ENCODE data around the gene OTOL1.

The OTOL1 gene

GRCh38 chr3:161531930-161532329 is 35.3 kb downstream of the OTOL1 start:
- TF ChIP-seq, protein P1, sequence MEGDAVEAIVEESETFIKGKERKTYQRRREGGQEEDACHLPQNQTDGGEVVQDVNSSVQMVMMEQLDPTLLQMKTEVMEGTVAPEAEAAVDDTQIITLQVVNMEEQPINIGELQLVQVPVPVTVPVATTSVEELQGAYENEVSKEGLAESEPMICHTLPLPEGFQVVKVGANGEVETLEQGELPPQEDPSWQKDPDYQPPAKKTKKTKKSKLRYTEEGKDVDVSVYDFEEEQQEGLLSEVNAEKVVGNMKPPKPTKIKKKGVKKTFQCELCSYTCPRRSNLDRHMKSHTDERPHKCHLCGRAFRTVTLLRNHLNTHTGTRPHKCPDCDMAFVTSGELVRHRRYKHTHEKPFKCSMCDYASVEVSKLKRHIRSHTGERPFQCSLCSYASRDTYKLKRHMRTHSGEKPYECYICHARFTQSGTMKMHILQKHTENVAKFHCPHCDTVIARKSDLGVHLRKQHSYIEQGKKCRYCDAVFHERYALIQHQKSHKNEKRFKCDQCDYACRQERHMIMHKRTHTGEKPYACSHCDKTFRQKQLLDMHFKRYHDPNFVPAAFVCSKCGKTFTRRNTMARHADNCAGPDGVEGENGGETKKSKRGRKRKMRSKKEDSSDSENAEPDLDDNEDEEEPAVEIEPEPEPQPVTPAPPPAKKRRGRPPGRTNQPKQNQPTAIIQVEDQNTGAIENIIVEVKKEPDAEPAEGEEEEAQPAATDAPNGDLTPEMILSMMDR (IDR thresholded peaks at IDR 0.05; ENCODE audit: insufficient read depth, low read depth, low read length, missing control alignments) = no peak
- no peak for DNase-seq (ENCODE audit: low read depth)
- H3K4me3 ChIP-seq (ENCODE audit: low read depth, low read length) = no peak overlapping the region

GRCh38 chr3:161540594-161540993 is 44.0 kb downstream of the OTOL1 start:
- TF ChIP-seq, protein P1 (IDR thresholded peaks at IDR 0.05; ENCODE audit: insufficient read depth, low read depth, low read length, missing control alignments) = no peak
- no peak overlapping the region for H3K4me3 ChIP-seq (ENCODE audit: low read depth, low read length)
- DNase-seq (ENCODE audit: low read depth) = peak; percentile 61

DNA sequence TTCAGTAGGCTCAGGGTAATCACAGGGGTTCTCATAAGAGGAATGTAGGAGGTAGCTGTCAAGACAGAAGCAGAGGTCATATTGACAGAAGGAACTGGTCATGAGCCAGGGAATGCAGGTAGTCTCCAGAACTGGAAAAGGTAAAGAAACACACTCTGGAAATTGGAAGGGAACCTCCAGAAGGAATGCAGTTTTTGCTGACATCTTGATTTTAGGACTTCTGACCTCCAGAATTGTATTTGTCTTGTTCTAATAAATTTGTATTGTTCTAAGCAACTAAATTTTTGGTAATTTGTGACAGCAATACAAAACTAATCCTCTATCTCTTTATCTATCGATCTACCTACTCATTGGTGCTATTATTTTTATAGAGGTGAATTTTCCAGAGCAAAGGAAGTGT is 49.2 kb downstream of the OTOL1 start:
- no peak overlapping the region for H3K4me3 ChIP-seq (ENCODE audit: low read depth, low read length)
- DNase-seq (ENCODE audit: low read depth) = no peak
- TF ChIP-seq, protein P1 (IDR thresholded peaks at IDR 0.05; ENCODE audit: insufficient read depth, low read depth, low read length, missing control alignments) = no peak

GRCh38 chr3:161548301-161548700 is 51.7 kb downstream of the OTOL1 start:
- peak; percentile 19 for DNase-seq (ENCODE audit: low read depth)
- no peak overlapping the region for H3K4me3 ChIP-seq (ENCODE audit: low read depth, low read length)
- TF ChIP-seq, protein P1 (IDR thresholded peaks at IDR 0.05; ENCODE audit: insufficient read depth, low read depth, low read length, missing control alignments) = no peak

- peak; percentile 11 for DNase-seq (ENCODE audit: low read depth)
- TF ChIP-seq, protein P1 (IDR thresholded peaks at IDR 0.05; ENCODE audit: insufficient read depth, low read depth, low read length, missing control alignments) = no peak
- H3K4me3 ChIP-seq (ENCODE audit: low read depth, low read length) = no peak overlapping the region
Observed at GRCh38 chr3:161549261-161549660, 52.7 kb downstream of the OTOL1 start.

- TF ChIP-seq, protein P1 (IDR thresholded peaks at IDR 0.05; ENCODE audit: insufficient read depth, low read depth, low read length, missing control alignments) = no peak
- H3K4me3 ChIP-seq (ENCODE audit: low read depth, low read length) = no peak overlapping the region
- DNase-seq (ENCODE audit: low read depth) = no peak
Observed at GRCh38 chr3:161550491-161551195, 54.0 kb downstream of the OTOL1 start.

GRCh38 chr3:161551697-161552096 is 55.1 kb downstream of the OTOL1 start:
- H3K4me3 ChIP-seq (ENCODE audit: low read depth, low read length) = no peak overlapping the region
- DNase-seq (ENCODE audit: low read depth) = no peak
- TF ChIP-seq, protein P1 (IDR thresholded peaks at IDR 0.05; ENCODE audit: insufficient read depth, low read depth, low read length, missing control alignments) = no peak

All from GM12865 (cell line).